GM12864 (cell line): Measurements from ENCODE around the gene DGCR8.

ENCODE experiments used
- DNase-seq: peaks from one replicate; pipeline ENCODE4 v3.0.0-alpha.2; 2011; ENCODE audit warnings: low read depth
- H3K4me3 ChIP-seq: 2 replicates; pipeline ENCODE4 v1.5.1; 2011; ENCODE audit warnings: mild to moderate bottlenecking, low read depth, low read length, control low read depth
- CTCF ChIP-seq: IDR thresholded peaks from 2 replicates; pipeline ENCODE4 v1.5.1; 2011; ENCODE audit warnings: low read depth, mild to moderate bottlenecking, moderate library complexity, low read length, control low read depth, inconsistent platforms; ENCODE audit errors: missing control alignments

DGCR8 gene

GRCh38 chr22:20053407-20054033, 26.5 kb upstream of the DGCR8 start:
- TF ChIP-seq CTCF = no peak
- H3K4me3 ChIP-seq = no peak overlapping the region
- DNase-seq = no peak

GRCh38 chr22:20054034-20054427, 26.0 kb upstream of the DGCR8 start:
- DNase-seq = no peak
- TF ChIP-seq CTCF = no peak
- no peak overlapping the region for H3K4me3 ChIP-seq

GRCh38 chr22:20054485-20054884, 25.6 kb upstream of the DGCR8 start:
- DNase-seq = no peak
- no peak overlapping the region for H3K4me3 ChIP-seq
- TF ChIP-seq CTCF = no peak

- H3K4me3 ChIP-seq = no peak overlapping the region
- no peak for DNase-seq
- no peak for TF ChIP-seq CTCF
These were observed 24.9 kb upstream of the DGCR8 start for GRCh38 chr22:20055144-20055543.

- DNase-seq = no peak
- no peak for TF ChIP-seq CTCF
- H3K4me3 ChIP-seq = no peak overlapping the region
These were observed 24.4 kb upstream of the DGCR8 start for GRCh38 chr22:20055654-20056053.

- H3K4me3 ChIP-seq = no peak overlapping the region
- DNase-seq = no peak
- TF ChIP-seq CTCF = no peak
These were observed 23.9 kb upstream of the DGCR8 start for GRCh38 chr22:20056161-20056560.

- TF ChIP-seq CTCF = no peak
- H3K4me3 ChIP-seq = no peak overlapping the region
- DNase-seq = no peak
These were observed 23.2 kb upstream of the DGCR8 start for GRCh38 chr22:20056696-20057386.
